G401.6 (cell line): Measurements from ENCODE around the gene CCR5AS.
"Not testable (repeated sequence)": the region's sequence is repeated elsewhere in the genome, so short reads cannot be mapped to it uniquely, and the experiment has no call there.

Source experiments
- FAIRE-seq: peaks from 2 replicates; lab custom pipeline; 2012; peaks lifted over from hg19 to GRCh38; lab: Jason Lieb, UNC

Gene CCR5AS

DNA sequence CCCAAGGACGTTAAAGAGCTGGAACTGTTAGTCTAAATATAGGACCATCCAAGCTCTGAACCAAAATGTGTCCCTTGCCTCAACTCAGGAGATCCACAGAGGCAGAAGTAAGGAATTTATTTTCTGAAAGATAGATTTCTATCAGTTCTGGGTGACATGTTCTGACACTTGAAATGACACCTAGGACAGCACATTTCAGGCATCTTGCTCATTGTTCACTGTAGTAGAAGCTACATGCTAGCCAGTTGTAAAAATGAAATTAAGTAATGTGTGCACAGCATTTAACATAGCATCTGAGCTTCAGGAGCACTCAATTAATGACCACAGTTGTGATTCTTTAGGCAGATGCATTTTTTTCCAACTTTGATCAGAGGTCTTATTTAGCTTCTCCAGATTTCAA lies 52.4 kb downstream of the CCR5AS start:
- FAIRE-seq, result no peak

DNA sequence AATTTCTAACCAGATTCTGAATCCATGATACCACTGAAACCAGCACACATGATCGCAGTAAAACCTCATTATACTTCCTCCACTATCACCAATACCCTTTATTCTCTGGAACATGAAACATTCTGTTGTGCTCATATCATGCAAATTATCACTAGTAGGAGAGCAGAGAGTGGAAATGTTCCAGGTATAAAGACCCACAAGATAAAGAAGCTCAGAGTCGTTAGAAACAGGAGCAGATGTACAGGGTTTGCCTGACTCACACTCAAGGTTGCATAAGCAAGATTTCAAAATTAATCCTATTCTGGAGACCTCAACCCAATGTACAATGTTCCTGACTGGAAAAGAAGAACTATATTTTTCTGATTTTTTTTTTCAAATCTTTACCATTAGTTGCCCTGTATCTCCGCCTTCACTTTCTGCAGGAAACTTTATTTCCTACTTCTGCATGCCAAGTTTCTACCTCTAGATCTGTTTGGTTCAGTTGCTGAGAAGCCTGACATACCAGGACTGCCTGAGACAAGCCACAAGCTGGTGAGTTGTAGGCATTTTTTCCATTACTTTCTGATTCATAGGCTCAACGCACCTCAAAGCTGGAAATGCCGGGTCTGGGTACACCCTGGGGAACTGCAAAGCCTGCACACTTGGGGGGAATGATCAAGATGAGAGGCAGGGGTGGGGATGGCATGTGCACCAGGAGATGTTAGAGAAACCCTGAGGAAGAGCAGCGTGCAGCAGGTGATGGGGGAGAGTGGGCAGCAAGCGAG lies 53.0 kb downstream of the CCR5AS start, which contains the start of gene CCR2:
TSS of gene CCR2 (plus strand) at position 465 of the 764 bp plus-strand sequence. CDS start 3,417 bp downstream, outside the sequence.
- no peak for FAIRE-seq

DNA sequence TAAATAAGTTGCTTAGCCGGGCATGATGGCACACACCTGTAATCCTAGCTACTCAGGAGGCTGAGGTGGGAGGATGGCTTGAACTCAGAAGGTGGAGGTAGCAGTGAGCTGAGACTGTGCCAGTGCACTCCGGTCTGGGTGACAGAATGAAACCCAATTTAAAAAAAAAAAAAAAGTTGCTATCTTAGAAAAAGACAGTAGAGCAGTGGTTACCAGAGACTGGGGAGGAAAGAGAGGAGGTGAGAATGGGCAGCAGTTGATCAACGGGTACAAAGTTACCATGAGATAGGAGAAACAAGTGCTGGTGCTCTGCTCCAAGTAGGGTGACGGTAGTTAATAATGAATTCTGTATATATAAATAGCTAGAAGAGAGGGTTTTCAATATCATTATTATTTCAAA lies 53.8 kb downstream of the CCR5AS start:
- FAIRE-seq, result no peak

DNA sequence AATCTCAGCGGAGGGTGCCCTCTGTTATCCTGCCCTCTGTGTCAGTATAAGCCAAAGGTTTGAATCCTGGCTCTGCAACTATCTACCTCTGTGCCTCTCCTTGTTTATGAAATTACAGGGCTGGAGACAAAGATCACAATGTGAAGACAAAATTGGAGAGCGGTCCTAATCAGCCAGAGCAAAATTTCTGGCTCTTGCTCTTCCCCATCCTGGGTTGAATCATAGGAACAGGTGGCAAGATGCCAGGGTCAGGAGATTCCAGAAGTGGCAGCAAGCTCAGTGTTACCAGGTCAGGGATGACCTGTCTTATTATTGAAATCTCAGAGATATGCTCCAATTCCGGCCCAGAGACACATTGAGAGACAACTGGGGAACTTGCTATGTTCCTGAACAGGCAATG lies 55.2 kb downstream of the CCR5AS start:
- FAIRE-seq, result no peak

DNA sequence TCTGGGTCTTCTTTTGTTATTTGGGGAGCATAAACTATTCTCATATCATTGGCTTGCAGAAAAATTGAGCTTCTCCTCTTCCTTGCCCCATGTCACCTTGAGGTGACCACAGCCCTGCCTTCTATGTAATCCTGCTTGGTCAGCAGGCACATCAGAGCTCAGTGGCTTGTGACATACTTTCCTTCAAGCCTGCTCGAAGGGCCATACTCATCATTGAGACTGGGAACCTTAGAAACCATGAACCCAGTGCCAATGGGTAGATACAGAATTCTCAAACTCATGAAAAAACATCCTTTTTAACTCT lies 56.7 kb downstream of the CCR5AS start:
- no peak for FAIRE-seq

DNA sequence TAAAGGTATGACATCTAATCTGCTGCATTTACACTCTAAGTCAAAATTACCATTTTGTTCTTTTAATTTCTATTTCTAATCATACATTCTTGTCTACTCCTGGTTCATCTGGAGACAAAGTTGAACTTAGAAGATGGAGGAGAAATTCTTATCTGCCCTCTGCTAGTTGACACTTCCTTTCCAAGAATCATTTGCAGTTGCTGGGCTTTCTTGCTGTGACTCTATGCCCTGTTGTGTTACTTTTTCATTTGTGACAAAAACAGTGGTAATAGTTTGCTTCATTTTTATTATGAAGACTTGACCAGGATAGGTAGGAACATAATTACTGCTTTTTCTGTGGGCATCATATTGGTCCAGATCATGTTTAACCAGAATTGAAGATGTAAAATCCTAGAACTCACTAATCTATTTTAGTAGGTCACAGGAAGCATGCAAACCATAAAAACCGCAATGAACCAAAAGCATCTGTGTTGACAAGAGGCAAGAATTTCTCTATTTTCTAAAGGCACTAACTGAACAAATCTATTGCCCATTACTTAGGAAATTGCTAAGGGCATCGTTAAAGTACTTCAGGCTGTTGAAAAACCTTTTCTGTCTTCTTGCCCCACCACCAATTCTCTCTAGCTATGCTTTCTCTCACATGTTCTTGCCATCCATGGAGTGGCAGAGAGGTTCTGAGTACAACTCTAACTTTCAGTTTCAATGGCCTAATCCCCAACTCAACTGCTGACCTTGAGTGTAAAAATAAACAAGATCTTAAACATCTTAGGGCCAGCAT lies 57.2 kb downstream of the CCR5AS start:
- no peak for FAIRE-seq

DNA sequence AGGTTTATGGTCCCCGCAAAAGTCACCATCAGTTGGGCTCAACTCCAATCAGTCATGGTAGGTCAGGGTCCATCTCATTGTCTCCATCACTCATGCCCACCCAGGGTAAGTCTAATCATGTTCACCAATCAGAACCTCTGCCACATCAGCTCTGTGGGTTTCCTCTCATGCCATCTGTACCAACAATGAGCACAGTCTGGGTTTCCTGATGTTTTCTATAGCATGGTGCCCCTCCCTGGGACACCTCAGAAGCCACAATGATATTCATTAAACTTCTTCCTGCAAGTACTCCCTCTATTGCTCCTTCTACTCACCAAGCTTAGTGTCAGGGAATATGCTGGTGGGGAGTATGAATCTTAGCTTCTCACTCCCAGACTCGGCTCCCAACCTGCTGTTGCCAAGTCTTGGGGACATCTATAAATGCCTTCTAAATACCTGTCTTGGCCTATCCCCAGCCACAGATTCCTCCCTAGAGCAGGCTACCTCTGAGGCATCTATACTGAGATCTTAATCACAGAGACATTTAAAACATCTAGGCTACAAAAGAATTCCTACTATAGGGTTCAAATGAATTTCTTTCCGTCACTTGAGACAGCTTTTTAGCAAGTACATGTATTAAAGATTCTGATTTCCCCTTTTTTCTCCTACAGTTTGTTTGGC lies 57.9 kb downstream of the CCR5AS start:
- FAIRE-seq, result no peak

DNA sequence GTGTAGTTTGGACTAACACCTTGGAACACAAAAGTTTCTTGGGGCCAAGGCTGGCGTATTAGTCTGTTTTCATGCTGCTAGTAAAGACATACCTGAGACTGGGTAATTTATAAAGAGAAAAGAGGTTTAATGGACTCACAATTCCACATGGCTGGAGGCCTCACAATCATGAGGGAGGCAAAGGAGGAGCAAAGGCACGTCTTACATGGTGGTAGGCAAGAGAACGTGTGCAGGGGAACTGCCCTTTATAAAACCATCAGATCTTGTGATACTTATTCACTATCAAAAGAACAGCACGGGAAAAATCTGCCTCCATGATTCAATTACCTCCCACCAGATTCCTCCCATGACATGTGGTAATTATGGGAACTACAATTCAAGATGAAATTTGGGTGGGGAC lies 62.4 kb downstream of the CCR5AS start:
- no peak for FAIRE-seq

DNA sequence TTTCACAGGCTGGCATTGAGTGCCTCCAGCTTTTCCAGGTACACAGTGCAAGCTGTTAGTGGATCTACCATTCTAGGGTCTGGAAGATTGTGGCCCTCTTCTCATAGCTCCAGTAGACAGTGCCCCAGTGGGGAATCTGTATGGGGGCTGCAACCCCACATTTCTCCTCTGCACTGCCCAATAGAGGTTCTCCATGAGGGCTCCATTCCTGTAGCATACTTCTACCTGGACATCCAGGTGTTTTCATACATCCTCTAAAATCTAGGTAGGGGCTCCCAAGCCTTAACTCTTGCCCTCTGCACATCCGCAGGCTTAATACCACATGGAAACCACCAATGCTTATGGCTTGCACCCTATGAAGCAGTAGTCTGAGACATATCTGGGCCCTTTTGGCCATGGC lies 68.0 kb downstream of the CCR5AS start:
- FAIRE-seq, result no peak

DNA sequence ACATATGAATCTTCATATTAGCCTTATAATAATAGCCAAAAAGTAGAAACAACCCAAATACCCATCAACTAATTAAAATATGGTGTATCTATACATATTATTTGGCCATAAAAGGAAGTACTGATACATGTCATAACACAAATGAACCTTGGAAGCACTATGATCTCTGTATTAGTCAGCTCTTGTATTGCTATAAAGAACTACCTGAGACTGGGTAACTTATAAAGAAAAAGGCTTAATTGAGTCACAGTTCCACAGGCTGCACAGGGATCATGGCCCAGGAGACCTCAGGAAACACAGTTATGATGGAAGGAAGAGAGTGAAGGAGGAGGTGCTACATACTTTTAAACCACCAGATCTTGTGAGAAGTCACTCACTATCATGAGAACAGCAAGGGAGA lies 69.0 kb downstream of the CCR5AS start:
- no peak for FAIRE-seq

DNA sequence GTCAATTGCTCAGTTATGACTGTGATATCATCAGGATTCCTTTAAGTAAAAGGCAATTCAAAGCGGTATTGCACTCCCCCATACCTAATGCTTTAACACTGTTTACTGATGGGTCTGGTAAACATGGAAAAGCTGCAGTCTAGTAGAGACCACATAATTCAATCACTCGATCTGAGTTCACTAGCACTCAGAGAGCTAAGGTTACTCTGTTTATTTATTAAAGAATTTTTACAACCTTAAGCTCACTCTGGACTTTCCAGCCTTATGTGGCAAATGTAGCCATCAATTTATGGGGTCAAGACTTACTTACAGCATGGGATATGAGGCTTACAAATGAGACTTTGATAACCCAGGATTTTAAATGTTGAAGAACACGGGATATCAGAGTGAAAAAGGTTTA lies 71.3 kb downstream of the CCR5AS start:
- FAIRE-seq, result no peak

DNA sequence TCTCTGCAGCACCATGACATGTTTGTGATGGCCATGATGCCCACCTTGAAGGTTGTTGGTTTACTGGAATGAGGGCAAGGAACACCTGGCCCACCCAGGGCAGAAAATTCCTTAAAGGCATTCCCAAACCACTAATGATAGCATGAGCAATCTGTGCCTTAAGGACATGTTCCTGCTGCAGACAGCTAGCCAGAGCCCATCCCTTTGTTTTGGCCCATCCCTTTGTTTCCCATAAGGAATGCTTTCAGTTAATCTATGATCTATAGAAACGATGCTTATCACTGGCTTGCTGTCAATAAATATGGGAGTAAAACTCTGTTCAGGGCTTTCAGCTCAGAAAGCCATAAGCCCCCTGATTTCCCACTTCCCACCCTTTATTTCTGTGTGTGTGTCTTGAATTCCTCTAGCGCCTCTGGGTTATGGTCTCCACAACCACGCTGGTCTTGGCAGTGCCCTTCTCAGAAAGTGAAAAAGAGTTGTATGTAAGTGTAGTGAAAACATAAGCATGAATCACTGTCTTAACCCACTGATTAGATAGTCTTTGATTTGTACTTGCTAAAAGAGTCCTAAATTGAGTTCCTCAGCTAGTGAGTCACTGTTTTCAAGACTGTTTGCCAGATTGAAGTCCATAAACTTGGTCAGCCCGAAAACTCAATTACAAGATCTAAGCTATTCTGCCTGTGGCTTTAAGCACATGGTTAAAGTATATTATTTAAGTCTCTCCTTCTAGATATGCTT lies 72.0 kb downstream of the CCR5AS start:
- FAIRE-seq, result no peak

DNA sequence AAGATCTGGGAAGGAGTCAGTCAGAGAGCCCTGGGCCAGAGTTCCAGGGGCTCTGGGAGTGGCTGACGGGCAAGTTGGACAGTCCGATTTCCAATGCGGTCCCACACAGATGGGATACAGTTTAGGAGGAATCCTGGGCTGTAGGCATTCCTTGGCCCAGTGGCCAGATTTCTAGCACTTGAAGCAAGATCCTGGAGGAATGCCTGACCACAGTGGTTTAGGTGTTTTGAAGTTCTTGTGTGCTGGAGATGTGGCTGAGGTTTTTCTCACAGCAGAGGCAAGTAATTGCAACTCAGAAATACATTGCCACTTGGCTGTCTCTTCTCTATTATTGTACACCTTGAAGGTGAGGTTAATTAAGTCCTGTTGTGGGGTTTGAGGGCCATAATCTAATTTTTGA lies 76.2 kb downstream of the CCR5AS start:
- FAIRE-seq, result not testable (repeated sequence)

DNA sequence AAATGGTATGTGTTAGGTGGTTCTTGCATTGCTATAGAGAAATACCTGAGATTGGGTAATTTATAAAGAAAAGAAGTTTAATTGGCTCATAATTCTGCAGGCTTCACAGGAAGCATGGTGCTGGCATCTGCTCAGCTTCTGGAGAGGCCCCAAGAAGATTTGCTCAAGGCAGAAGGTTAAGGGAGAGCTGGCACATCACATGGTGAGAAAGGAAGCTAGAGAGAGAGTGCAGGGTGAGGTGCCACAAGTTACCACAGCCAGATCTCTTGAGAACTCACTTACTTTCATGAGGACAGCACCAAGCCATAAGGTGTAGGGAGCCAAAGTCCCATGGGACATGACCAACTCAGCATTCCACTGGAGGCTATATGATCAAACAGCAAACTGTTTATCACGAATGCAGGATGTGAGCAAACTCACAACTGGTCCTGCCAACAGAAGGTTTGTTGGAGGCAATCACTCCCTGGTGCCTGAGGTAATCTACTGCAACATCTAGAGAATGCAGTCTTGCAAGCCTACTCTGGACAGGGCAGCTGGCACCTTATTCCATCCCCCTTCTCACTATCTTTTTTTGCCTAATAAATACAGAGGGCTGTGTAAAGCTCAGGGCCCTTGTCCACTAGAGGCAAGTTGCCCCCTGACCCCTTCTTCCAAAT lies 81.1 kb downstream of the CCR5AS start:
- no peak for FAIRE-seq

DNA sequence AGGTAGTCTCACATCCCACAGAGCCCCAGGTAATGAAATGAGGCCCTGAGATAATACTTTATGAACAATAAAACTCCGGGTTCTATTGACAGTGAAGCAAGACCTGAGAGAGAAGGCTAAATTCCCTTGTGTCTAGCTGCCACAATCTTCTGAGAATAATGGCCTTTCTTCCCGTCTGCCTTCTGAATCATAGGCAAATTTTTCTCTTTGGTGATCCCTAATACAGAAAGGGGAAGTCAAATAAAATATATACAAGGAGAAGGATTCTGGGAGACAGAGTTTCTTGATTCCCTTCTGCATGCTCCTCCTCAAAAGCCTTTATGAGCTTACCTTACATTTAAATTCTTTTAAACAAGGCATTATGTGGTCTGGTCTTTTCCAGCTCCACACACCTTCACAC lies 82.8 kb downstream of the CCR5AS start:
- no peak for FAIRE-seq

DNA sequence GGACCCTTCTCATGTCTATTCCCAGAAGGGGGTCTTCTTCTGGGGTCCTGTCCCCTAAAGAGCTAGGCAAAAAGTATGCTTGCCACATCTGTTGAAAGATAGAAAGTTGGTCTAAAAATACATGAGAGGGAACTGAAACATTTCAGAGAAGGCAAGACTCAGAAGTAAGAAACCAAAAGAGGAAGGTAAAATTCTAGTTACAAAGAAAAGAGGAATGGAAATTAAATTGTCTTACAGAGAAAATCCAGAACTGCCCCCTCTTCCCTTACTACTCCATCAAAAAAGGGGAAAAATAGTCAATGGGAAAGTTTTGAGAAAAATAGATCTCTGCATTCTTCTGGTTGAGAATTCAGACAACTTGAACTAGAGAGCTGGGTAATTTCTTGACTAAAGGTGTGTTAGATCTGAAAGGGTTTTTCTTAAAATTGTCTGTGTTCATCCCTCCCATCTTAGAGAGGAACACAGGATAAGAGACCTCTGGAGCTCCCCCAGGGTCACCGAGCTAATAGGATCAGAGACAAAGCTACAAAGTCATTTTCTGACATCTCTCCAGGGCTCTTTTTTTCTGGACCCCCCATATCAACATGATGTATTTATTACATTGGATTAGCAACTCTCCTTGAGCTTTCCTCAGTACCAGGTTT lies 85.3 kb downstream of the CCR5AS start:
- FAIRE-seq, result no peak

DNA sequence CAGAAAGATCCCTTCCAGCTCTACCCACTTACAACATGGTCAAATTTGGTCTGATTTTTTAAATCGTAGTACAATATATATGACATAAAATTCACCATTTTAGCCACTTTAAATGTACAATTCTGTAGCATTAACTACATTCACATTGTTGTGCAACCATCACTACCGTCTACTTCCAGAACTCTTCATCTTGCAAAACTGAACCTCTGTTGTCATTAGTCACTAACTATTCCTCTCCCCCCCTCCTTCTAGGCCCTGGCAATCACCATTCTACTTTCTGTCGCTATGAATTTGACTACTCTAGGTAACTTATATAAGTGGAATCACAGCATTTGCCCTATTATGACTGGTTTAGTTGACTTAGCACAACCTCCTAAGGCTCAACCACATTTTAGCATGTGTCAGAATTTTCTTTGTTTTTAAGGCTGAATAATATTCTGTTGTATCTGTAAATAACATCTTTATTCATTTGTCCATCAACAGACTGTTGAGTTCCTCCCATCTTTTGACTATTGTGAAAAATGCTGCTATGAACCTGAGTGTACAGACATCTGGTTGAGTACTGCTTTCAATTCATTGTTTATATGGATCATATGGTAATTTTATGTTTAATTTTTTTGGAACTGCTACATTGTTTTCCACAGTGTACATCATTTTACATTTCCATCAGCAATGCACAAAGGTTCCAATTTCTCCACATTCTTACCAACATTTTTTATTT lies 88.5 kb downstream of the CCR5AS start:
- no peak for FAIRE-seq

DNA sequence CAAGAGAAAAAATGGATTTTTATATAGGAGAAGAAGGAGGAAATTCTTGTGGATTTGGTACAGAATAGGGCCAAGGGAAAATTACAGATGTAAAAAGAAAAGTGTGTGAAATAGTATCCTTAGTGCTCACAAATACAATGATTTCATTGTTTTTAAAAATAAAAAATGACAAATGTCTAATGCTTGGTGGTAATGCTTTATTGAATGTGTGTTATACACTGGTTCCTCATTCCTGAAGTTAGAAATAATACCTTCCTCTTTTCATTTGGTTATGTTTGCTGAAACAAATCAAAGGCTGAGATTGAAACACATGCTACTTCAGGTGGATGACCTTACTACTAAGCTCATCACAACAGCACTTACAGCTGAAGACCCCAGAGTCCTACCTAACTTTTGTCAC lies 90.7 kb downstream of the CCR5AS start:
- no peak for FAIRE-seq

DNA sequence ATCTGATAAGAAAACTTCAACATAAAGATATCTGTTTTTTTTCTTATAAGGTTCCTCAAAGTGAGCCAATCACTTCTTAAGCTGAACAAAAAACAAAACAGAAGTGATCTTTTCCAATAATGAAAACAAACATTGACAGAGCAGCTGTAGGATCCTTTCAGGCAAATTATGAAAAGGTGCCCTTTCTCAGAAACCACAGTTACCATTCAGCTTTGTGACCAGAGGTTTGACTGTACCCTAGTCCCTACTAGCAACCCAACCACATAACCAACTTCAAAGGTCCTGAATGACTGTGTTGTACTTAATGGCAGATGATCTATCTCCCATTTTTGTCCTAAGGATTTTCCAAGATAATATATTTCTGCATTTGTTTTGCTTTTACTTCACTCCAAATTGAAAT lies 92.3 kb downstream of the CCR5AS start:
- no peak for FAIRE-seq
